GM20000 (cell line): ENCODE measurements around the gene NCF2.

Experiments
- DNase-seq: peaks from one replicate; pipeline ENCODE4 v3.0.0; 2012; ENCODE audit warnings: low spot score
- TF ChIP-seq, protein P1 (sequence below): IDR thresholded peaks from 2 replicates; pipeline ENCODE4 v1.5.1; 2012; ENCODE audit warnings: mild to moderate bottlenecking, control low read depth; ENCODE audit errors: extremely low read depth, missing control alignments

The NCF2 gene

DNA sequence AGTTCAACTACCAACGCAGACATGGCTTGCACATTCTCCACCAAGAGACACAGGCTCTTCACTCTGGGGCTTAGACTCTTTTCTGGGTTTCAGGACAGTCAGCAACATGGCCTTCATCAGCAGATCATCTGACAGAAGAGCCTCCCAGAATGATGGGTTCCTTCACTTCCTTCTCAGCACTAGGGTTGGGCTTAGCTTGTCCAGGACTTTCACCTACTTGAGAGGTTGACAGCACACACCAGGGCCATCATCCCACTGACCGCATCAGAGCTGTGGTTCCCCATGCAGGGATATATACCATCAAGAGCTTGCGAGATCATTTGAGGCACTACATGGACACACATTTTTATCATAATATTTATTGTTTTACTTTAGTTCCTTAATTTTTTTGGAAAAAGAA is 10.4 kb upstream of the NCF2 start:
- TF ChIP-seq, protein P1, sequence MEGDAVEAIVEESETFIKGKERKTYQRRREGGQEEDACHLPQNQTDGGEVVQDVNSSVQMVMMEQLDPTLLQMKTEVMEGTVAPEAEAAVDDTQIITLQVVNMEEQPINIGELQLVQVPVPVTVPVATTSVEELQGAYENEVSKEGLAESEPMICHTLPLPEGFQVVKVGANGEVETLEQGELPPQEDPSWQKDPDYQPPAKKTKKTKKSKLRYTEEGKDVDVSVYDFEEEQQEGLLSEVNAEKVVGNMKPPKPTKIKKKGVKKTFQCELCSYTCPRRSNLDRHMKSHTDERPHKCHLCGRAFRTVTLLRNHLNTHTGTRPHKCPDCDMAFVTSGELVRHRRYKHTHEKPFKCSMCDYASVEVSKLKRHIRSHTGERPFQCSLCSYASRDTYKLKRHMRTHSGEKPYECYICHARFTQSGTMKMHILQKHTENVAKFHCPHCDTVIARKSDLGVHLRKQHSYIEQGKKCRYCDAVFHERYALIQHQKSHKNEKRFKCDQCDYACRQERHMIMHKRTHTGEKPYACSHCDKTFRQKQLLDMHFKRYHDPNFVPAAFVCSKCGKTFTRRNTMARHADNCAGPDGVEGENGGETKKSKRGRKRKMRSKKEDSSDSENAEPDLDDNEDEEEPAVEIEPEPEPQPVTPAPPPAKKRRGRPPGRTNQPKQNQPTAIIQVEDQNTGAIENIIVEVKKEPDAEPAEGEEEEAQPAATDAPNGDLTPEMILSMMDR, result no peak
- DNase-seq, result no peak

DNA sequence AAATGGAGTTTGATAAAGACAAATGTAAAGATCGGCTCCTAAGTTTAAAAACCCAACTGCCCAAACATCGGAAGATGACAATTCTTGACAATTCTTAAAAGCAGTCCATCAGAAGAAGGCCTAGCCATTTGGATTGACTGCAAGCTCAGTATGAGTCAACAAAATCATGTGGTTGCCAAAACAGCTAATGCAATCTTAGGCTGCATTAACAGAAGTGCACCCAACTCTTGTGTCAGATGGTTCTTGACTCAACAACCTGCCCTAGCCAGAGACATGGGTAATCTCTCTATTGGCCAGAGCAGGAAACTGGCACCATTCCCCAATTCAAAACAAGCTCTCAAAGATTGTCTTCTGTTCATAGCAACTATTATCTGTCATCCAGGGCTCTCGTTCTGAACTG is 9.9 kb upstream of the NCF2 start:
- TF ChIP-seq, protein P1, result no peak
- DNase-seq, result no peak

DNA sequence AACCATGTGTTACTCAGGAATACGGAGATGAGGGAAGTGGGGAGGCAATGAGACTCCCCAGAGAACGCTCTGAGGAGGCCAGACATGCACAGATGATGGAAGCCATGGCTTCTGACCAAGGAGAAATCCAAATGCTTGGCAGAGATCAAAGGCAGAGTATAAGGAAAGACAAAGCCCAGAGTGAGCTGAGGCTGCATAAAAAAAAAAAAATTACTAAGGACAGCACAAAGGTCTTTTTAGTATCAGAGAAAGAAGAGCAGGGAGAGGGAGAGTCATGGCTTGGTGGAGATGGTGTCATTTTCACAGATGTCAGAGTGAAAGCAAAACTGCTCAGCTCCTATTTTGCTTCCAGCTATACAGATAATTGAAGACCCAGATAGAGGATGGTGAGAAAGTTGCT is 8.1 kb upstream of the NCF2 start:
- no peak for DNase-seq
- TF ChIP-seq, protein P1, result no peak

DNA sequence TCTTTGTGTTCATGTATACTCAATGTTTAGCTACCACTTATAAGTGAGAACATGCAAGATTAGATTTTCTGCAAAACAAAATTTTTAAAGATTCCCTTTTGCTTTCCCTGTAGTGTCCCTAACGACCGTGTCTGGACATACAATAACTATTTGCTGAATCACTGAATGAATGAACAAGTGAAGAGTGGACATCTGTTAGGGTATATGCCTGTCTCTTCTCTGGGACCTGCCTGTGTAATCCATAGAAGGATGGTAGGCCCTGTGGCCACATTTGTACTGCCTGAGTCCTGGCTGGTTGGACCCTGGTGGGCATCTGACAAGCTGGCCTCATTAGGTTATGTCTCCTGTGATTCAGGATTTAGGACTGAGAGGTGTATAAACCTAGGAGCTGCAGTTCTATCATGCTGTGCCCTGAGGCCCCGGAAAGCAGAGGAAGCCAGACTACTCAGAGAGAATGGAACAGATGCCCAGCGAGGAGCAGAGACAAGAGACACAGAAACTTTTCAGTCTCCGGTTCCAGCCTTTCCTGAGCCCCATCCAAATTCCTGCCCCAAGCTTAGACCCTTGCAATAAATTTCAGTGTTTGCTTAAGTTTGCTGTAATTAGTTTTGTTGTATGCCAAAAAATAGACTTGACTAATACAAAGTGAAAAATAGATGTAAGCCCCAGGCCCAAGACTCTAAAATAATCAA is 7.5 kb upstream of the NCF2 start:
- TF ChIP-seq, protein P1, result no peak
- DNase-seq, result no peak

DNA sequence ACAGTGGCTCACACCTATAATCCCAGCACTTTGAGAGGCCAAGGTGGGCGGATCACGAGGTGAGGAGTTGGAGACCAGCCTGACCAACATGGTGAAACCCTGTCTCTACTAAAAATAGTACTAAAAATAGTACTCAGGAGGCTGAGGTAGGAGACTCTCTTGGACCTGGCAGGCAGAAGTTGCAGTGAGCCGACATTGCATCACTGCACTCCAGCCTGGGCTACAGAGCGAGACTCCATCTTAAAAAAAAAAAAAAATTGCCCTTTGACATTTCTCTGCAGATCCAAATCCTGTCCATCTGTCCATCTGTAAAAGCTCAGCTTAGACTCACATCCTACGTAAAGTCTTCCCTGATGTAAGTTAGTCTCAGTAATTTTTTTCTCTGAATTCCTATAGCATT is 6.2 kb upstream of the NCF2 start:
- no peak for DNase-seq
- TF ChIP-seq, protein P1, result no peak

DNA sequence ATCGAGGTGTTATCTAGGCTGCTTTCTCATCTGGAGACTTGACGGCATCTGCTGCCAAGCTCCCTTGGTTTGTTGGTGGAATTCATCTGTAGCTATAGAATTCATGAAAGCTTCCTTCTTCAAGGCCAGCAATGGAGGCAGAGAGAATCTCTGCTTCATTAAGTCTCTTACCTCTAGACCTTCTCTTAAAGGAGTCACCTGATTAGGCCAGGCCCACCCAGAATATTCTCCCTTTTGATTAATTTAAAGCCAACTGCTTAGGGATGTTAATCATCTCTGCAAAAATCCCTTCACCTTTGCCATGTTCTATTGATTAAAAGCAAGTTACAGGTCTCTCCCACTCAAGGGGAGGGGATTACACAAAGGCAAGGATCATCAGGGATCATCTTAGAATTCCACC is 5.3 kb upstream of the NCF2 start:
- no peak for DNase-seq
- TF ChIP-seq, protein P1, result no peak

DNA sequence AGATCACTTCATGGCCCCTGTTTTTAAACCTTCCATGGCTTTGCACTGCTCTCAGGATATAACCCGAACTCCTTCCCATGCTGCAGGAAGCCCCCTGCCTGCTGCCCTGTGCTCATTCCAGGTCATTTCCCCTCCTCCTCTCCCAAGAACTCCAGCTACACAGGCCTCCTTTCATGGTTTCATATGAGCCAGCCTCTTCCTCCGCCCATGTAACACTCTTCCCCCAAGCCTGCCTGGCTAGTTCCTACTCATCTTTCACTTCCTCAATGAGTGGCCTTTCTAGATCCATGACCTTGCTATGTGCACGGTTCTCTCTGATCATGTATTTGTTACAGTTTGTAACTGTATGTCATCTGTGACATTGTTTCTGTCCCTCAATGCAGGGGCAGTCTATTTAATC is 3.1 kb upstream of the NCF2 start:
- no peak for DNase-seq
- TF ChIP-seq, protein P1, result no peak
